H9 (cell line): ENCODE data around the gene LCP1. TPM values are rescaled to one million over a fixed set of nuclear protein-coding genes. Genes with fewer than 3 reads are reported as not detected.

Experiments used
- DNase-seq: peaks from one replicate; pipeline ENCODE4 v3.0.0-alpha.2; 2017
- H2AFZ ChIP-seq: one replicate; pipeline ENCODE4 v1.6.1; 2013; ENCODE audit warnings: mild to moderate bottlenecking, low read length, control low read depth, moderate library complexity
- H2AK5ac ChIP-seq: 2 replicates; pipeline ENCODE4 v1.6.1; 2013; ENCODE audit warnings: low read length, control low read depth, mixed read lengths; ENCODE audit not compliant: insufficient read length
- H2BK120ac ChIP-seq: one replicate; pipeline ENCODE4 v1.6.1; 2013; ENCODE audit warnings: low read depth, mild to moderate bottlenecking, low read length, control low read depth, inconsistent platforms; ENCODE audit not compliant: poor library complexity, severe bottlenecking
- H2BK12ac ChIP-seq: 2 replicates; pipeline ENCODE4 v1.6.1; 2013; ENCODE audit warnings: low read length, control low read depth, mixed read lengths, low read depth; ENCODE audit not compliant: insufficient read length
- H2BK15ac ChIP-seq: 2 replicates; pipeline ENCODE4 v1.6.1; 2013; ENCODE audit warnings: low read depth, low read length, control low read depth
- H2BK20ac ChIP-seq: one replicate; pipeline ENCODE4 v1.6.1; 2013; ENCODE audit warnings: low read depth, mild to moderate bottlenecking, low read length, control low read depth, inconsistent platforms; ENCODE audit not compliant: poor library complexity, severe bottlenecking
- H2BK5ac ChIP-seq: 2 replicates; pipeline ENCODE4 v1.6.1; 2013; ENCODE audit warnings: low read length, control low read depth, mixed read lengths; ENCODE audit not compliant: insufficient read length
- H3K14ac ChIP-seq: 2 replicates; pipeline ENCODE4 v1.6.1; 2013; ENCODE audit warnings: low read length, control low read depth; ENCODE audit not compliant: insufficient read depth
- H3K18ac ChIP-seq: 2 replicates; pipeline ENCODE4 v1.6.1; 2013; ENCODE audit warnings: low read depth, mild to moderate bottlenecking, mixed read lengths, low read length, control low read depth; ENCODE audit not compliant: insufficient read length
- H3K23ac ChIP-seq: 2 replicates; pipeline ENCODE4 v1.6.1; 2013; ENCODE audit warnings: low read length, control low read depth, mixed read lengths, low read depth; ENCODE audit not compliant: insufficient read length
- H3K23me2 ChIP-seq: 2 replicates; pipeline ENCODE4 v1.6.1; 2013; ENCODE audit warnings: low read depth, mild to moderate bottlenecking, mixed read lengths, low read length, control low read depth; ENCODE audit not compliant: insufficient read length, poor library complexity, severe bottlenecking
- H3K27ac ChIP-seq: 2 replicates; pipeline ENCODE4 v1.5.1; 2013; ENCODE audit warnings: low read length, control low read depth, mixed read lengths, low read depth; ENCODE audit not compliant: insufficient read length
- H3K27me3 ChIP-seq: 2 replicates; pipeline ENCODE4 v1.6.1; 2013; ENCODE audit warnings: low read length, control low read depth, inconsistent platforms; ENCODE audit not compliant: insufficient read depth
- H3K4ac ChIP-seq: 2 replicates; pipeline ENCODE4 v1.6.1; 2013; ENCODE audit warnings: low read depth, mild to moderate bottlenecking, control low read depth, inconsistent platforms, low read length, moderate library complexity
- H3K4me1 ChIP-seq: 2 replicates; pipeline ENCODE4 v1.6.1; 2013; ENCODE audit warnings: low read length, control low read depth, inconsistent platforms; ENCODE audit not compliant: insufficient read depth
- H3K4me2 ChIP-seq: 2 replicates; pipeline ENCODE4 v1.6.1; 2013; ENCODE audit warnings: low read length, control low read depth, mixed read lengths; ENCODE audit not compliant: insufficient read length, insufficient read depth
- H3K56ac ChIP-seq: 2 replicates; pipeline ENCODE4 v1.6.1; 2013; ENCODE audit warnings: low read depth, mild to moderate bottlenecking, mixed read lengths, low read length, control low read depth; ENCODE audit not compliant: insufficient read length
- H3K79me1 ChIP-seq: 2 replicates; pipeline ENCODE4 v1.6.1; 2013; ENCODE audit warnings: low read depth, mild to moderate bottlenecking, moderate library complexity, low read length, control low read depth, inconsistent platforms; ENCODE audit not compliant: insufficient read depth, poor library complexity, severe bottlenecking
- H3K79me2 ChIP-seq: 2 replicates; pipeline ENCODE4 v1.6.1; 2013; ENCODE audit warnings: low read length, control low read depth, inconsistent platforms; ENCODE audit not compliant: insufficient read depth
- H3K9ac ChIP-seq: 2 replicates; pipeline ENCODE4 v1.6.1; 2013; ENCODE audit warnings: low read length, control low read depth, mixed read lengths; ENCODE audit not compliant: insufficient read length; ENCODE audit errors: extremely low read depth
- H3K9me3 ChIP-seq: one replicate; pipeline ENCODE4 v1.6.1; 2013; ENCODE audit warnings: low read depth, low read length, inconsistent platforms; ENCODE audit not compliant: control insufficient read depth
- H3T11ph ChIP-seq: one replicate; pipeline ENCODE4 v1.6.1; 2013; ENCODE audit warnings: mild to moderate bottlenecking, low read length, control low read depth, inconsistent platforms
- H4K20me1 ChIP-seq: one replicate; pipeline ENCODE4 v1.6.1; 2013; ENCODE audit not compliant: control insufficient read depth, insufficient read length, insufficient read depth
- H4K5ac ChIP-seq: 2 replicates; pipeline ENCODE4 v1.6.1; 2013; ENCODE audit warnings: low read depth, mild to moderate bottlenecking, mixed read lengths, low read length, control low read depth; ENCODE audit not compliant: insufficient read length
- H4K8ac ChIP-seq: replicated peaks from 2 replicates; pipeline ENCODE4 v1.6.1; 2013; ENCODE audit warnings: low read length, control low read depth, mixed read lengths, low read depth; ENCODE audit not compliant: insufficient read length
- H4K91ac ChIP-seq: 2 replicates; pipeline ENCODE4 v1.6.1; 2013; ENCODE audit warnings: low read depth, mild to moderate bottlenecking, moderate library complexity, mixed read lengths, low read length, control low read depth; ENCODE audit not compliant: insufficient read length
- H3K27ac Mint-ChIP-seq, 3 experiments: 2 replicates in 2 of 3; 3 replicates in 1 of 3; pipeline ENCODE4 v1.8.0; 2020 to 2021; ENCODE audit warnings: mixed read lengths in 3 of 3, mild to moderate bottlenecking in 1 of 3, moderate library complexity in 1 of 3
- H3K27me3 Mint-ChIP-seq: 2 replicates; pipeline ENCODE4 v1.8.0; 2021; ENCODE audit warnings: low read depth, mild to moderate bottlenecking, moderate library complexity, mixed read lengths
- H3K36me3 Mint-ChIP-seq, 3 experiments: 2 replicates in 2 of 3; 3 replicates in 1 of 3; pipeline ENCODE4 v1.8.0; 2020 to 2021; ENCODE audit warnings: low read depth in 3 of 3, mixed read lengths in 3 of 3; ENCODE audit not compliant: insufficient read depth in 1 of 3
- H3K4me1 Mint-ChIP-seq, 2 experiments: 2 replicates each; pipeline ENCODE4 v1.8.0; 2020; ENCODE audit warnings: mixed read lengths in 2 of 2
- H3K4me3 Mint-ChIP-seq, 2 experiments: 2 replicates in 1 of 2; 3 replicates in 1 of 2; pipeline ENCODE4 v1.8.0; 2020 to 2021; ENCODE audit warnings: mild to moderate bottlenecking in 2 of 2, mixed read lengths in 2 of 2, moderate library complexity in 1 of 2
- H3K9me3 Mint-ChIP-seq, 2 experiments: 2 replicates in 1 of 2; 3 replicates in 1 of 2; pipeline ENCODE4 v1.8.0; 2020; ENCODE audit warnings: mild to moderate bottlenecking in 2 of 2, mixed read lengths in 2 of 2, moderate library complexity in 1 of 2
- CTCF ChIP-seq: fragments of 200-600 bp; sonication (generic); conservative IDR thresholded peaks from 3 replicates; pipeline ENCODE4 v1.8.0; 2021; ENCODE audit warnings: antibody characterized with exemption, mild to moderate bottlenecking
- WGBS: extraction: QIAGEN DNeasy Blood & Tissue Kit; methylation state at CpG from one replicate; pipeline ENCODE4 v1.1.7; 2013; ENCODE audit warnings: missing lambda C conversion rate, low lambda C conversion rate, mixed read lengths; ENCODE audit not compliant: insufficient read length; ENCODE audit errors: extremely low coverage; 5-methylcytosine and 5-hydroxymethylcytosine counted together
- total RNA-seq: library from RNA; stranded (reverse); gene quantifications from 2 replicates; pipeline ENCODE4 v1.2.1, GENCODE V29; 2021

LCP1 gene
- total RNA-seq, 1 experiment from 2014 or later, result 0.81 TPM

- H3K27me3 Mint-ChIP-seq, result no peaks in the 10 kb centered on the region
- H3K9me3 ChIP-seq, result no peaks in the 10 kb centered on the region
- H3T11ph ChIP-seq, result no peak overlapping the region
- H3K4ac ChIP-seq, result no peak overlapping the region
- H3K36me3 Mint-ChIP-seq, result no peaks in the 10 kb centered on the region
- H3K4me1 Mint-ChIP-seq, result peaks cover 23 to 27% of the 10 kb centered on the region in 2 experiments
- no peak overlapping the region for H3K4me3 Mint-ChIP-seq
- H4K5ac ChIP-seq, result no peak overlapping the region
- H2AK5ac ChIP-seq, result no peak overlapping the region
- no peak overlapping the region for H3K18ac ChIP-seq
- H3K27ac Mint-ChIP-seq, result no peak overlapping the region; a peak in 1 of 7 replicates
- no peak for TF ChIP-seq CTCF
- H3K79me2 ChIP-seq, result no peaks in the 10 kb centered on the region
- no peak overlapping the region for H3K56ac ChIP-seq
- no peaks in the 10 kb centered on the region for H4K20me1 ChIP-seq
- H2BK12ac ChIP-seq, result no peak overlapping the region
- H3K14ac ChIP-seq, result no peak overlapping the region
- H3K9ac ChIP-seq, result no peak overlapping the region
- no peaks in the 10 kb centered on the region for H3K23me2 ChIP-seq
- H3K79me1 ChIP-seq, result no peaks in the 10 kb centered on the region
- H3K27ac ChIP-seq, result no peak overlapping the region
- peaks cover 2% of the 10 kb centered on the region; the same call in 1 of the 2 replicates for H3K4me1 ChIP-seq
- no peak overlapping the region for H3K4me2 ChIP-seq
- no peak overlapping the region for H4K8ac ChIP-seq
- no peak overlapping the region for H2AFZ ChIP-seq
- no CpG with 5 or more reads among the region's 4 CpGs for WGBS
- H2BK120ac ChIP-seq, result no peak overlapping the region
- H4K91ac ChIP-seq, result no peak overlapping the region
- no peak for DNase-seq
- no peak overlapping the region for H2BK5ac ChIP-seq
- no peak overlapping the region for H2BK20ac ChIP-seq
- H2BK15ac ChIP-seq, result no peak overlapping the region
- H3K23ac ChIP-seq, result no peak overlapping the region
- H3K9me3 Mint-ChIP-seq, result no peaks in the 10 kb centered on the region
- no peaks in the 10 kb centered on the region for H3K27me3 ChIP-seq
Measured at GRCh38 chr13:46143184-46143701, 38.7 kb downstream of the LCP1 start.
